Ureter (tissue), 1 donor: ENCODE data around the gene DNAAF6. TPM values are rescaled to one million over a fixed set of nuclear protein-coding genes. Genes with fewer than 3 reads are reported as not detected.
"Not testable (repeated sequence)": the region's sequence is repeated elsewhere in the genome, so short reads cannot be mapped to it uniquely, and the experiment has no call there.

Source experiments
- DNase-seq: peaks from one replicate; pipeline ENCODE4 v3.0.0-alpha.2; 2020; ENCODE audit warnings: low spot score
- total RNA-seq: library from RNA; stranded (reverse); gene quantifications from one replicate; pipeline ENCODE4 v1.2.4, GENCODE V29; 2023
- donor health status: DM: yes; HTN: yes; CAD: no.

The DNAAF6 gene
- not detected for total RNA-seq

DNA sequence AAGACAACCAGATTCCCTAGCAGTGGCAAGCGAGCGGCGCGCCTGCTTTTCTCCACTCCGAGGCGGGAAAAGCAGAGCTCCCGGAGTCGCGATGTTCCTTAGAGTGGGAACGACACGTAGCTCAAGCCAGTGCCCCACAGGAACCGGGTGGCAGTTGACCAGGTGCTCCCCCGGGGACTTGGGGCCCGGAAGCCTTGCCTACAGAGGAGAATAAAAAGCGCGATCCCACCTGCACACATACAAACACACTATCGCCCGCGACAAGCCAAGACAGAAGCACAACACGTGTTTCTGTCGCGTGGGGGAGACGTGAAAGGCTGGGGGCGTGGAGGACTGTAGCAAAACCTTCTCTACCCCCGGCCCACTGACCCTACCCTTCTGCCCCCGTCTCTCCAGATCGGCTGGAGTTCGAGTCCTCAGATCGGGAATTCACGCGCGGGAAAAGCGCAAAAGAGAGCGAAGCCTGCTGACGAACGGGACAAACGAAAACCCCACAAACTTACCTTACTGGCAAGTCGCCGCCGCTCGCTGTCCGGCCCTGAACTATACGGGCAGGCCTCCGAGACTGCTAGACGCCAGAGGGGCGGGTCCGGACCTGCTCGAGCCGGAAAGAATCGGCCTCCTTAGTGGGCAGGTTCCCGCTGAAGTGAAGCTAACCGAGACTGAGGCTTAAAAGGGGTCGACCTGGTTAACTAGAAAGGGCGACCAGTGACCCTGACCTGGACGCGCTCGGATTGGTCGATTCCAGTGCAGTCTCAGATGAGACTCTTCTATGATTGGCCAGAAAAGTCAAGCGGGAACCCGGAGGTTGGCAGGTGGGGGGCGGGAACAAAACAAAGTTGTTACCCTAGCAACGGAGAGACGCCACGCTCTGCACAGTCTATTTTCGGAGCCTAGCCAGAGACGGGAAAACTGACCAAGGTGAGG lies at the start of gene DNAAF6, which contains the start of gene NUP62CL:
Gene DNAAF6, plus strand, starts transcription at position 842 of the 927 bp plus-strand sequence. CDS start 6,265 bp downstream, outside the sequence.
Gene NUP62CL, minus strand, starts transcription at position 664 of the 927 bp plus-strand sequence. CDS start 31,287 bp downstream, outside the sequence.
- DNase-seq, result peak; percentile 64

DNA sequence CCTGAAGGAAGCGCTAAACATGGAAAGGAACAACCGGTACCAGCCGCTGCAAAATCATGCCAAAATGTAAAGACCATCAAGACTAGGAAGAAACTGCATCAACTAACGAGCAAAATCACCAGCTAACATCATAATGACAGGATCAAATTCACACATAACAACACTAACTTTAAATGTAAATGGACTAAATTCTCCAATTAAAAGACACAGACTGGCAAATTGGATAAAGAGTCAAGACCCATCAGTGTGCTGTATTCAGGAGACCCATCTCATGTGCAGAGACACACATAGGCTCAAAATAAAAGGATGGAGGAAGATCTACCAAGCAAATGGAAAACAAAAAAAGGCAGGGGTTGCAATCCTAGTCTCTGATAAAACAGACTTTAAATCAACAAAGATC lies 48.8 kb upstream of the DNAAF6 start:
- DNase-seq, result not testable (repeated sequence)

DNA sequence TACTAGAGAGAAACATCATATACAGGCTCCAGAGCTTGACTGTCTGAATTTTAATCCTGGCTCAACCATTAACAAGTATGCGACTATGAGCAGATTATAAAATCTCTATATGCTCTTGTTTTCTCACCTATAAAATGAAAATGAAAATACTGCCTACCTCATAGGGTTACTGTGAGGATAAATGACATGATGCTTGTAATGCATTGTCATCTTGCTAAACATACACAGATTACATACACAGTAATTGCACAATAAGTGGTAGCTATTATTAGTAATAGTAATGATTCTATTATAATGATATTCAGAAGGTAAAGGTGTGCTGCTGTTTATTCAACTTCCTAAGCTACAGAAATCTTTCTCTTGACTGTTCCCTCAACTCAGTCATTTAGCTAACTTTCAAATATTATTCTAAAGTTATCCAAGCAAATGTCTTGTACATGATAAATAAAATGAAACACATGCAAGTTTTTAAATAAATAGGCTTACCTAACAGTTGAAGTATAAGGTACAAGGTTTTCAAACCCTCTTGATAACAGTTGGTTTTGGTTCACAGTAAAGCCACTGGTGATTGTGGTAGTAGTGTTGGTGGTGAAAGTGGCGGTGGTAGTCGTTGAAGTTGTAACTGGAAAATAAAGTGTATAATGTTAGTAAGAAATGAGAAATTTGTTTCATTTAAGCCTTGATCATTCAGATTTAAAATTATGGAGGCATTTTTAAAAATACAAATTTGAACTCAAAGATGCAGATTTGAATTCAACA lies 39.1 kb upstream of the DNAAF6 start:
- no peak for DNase-seq

DNA sequence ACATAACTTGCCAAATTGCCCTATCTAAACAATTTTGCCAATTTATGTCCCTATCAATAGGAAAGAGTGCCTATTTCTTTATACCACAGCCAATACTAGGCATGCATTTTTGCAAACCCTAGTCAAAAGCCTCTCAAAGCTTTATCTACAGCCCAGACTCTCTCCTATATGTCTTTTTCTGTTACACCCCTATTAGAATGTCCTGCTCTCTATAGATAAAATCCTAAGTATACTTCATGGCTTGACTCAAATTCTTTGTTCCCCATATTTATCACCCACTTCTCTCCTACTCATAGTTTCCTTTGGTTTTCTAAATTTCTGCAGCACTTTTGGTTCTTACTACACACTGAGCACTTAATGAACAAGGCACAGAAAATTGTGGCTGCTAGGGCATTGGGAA lies 38.2 kb upstream of the DNAAF6 start:
- no peak for DNase-seq

DNA sequence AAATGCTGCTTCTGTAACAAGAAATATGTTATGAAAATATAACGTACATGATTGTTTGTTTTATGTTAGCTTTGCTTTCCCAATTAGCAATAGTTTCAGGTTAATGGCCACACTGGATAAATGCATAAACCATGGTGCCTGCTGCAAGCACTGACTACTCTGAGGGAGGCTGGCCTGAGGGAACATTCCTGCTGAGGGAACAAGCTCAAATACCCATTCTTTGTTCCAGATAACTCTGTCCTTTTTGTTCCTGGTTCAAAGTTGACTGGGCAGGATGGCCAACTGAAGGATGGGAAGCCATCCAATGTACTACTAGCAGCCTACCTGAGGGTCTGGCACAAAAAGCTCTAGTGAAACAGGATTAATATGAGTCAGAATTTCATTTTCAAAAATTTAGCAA lies 37.7 kb upstream of the DNAAF6 start:
- no peak for DNase-seq

DNA sequence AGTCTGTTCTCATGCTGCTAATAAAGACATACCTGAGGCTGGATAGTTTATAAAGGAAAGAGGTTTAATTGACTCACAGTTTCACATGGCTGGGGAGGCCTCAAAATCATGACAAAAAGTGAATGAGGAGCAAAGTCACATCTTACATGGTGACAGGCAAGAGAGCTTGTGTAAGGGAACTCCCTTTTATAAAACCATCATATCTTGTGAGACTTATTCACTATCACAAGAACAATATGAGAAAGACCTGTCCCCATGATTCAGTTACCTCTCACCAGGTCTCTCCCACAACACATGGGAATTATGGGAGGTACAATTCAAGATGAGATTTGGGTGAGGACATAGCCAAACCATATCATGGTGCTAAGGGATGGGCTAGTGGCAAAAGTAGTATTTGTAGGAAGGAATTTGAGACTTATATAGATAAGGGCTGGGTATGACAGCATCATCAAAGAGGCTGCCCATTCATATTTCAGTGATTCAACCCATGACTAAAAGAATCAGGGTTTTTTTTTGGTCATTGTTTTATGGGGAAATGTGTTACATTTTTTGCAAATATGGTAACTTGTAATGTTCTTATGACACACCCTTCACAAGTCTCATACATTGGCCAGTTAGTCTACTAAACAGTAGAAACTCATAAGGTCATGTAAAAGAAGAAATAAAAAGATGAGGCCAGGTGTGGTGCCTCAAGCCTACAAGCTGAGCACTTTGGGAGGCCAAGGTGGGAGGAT lies 34.9 kb upstream of the DNAAF6 start:
- no peak for DNase-seq

DNA sequence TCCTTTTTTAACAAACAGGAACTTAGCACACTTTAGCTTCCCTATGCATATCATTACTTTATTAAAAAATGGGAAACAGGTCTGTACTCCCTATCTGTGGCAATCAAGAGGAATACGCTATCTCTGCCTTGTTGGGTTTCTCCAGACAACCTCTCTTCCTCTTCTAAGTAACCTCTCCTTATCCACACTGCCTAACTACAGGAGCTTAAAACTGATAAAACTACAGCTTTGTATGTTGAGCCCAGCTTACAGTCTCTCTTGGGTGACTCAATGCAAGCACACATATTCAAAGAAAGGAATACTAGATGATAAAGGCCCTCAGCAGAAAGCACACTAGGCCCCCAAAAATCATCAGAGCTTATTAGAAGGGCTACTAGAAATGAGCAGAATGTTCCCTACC lies 9.1 kb upstream of the DNAAF6 start:
- DNase-seq, result no peak

DNA sequence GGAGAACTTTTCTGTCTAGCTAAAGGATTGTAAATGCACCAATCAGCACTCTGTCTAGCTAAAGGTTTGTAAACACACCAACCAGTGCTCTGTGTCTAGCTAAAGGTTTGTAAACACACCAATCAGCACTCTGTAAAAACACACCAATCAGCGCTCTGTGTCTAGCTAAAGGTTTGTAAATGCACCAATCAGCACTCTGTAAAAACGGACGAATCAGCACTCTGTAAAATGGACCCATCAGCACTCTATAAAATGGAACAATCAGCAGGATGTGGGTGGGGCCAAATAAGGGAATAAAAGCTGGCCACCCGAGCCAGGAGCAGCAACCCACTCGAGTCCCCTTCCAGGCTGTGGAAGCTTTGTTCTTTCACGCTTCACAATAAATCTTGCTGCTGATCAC lies 8.3 kb upstream of the DNAAF6 start:
- not testable (repeated sequence) for DNase-seq

DNA sequence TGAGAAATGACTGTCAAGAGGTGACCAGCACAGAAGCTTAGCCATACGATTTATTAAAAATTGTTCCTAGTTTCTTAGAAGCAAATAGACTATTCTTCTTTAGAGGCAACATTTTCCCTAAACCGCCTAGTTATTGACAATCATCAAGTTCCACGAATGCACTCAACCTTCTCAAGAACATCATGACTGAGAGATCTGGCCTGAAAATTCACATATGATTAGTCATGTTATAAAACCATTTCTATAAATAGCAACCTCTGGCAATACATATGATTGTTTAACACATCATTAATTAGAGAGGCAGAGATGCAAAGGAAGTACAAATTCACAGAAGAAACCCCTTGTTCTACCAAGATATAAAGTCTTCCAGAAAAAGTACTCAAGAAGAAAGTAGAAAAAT lies 6.9 kb upstream of the DNAAF6 start:
- no peak for DNase-seq

DNA sequence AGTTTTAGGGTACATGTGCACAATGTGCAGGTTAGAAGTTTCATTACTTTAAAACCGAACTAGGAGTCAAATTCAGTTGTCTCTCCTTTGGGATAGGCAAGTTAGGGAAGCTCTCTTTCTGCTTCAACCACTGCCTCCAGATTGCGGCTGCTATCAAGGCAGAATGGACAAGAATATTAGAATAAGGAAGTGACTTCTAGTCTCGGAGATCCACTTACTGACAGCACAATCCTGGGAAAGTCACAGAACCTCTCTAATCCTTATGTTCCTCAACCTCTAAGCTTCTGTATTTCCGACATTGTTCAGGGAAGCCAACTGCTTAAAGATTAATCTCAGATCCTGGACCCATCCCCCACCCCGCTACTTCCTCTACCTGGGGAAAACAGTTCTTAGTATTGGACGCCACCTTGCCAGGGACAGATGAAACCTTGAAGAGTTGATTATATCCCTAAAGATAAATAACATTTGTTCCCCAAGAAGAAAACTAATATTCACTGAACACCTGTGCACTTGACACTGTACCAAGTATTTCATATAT lies 2.3 kb upstream of the DNAAF6 start:
- DNase-seq, result no peak

DNA sequence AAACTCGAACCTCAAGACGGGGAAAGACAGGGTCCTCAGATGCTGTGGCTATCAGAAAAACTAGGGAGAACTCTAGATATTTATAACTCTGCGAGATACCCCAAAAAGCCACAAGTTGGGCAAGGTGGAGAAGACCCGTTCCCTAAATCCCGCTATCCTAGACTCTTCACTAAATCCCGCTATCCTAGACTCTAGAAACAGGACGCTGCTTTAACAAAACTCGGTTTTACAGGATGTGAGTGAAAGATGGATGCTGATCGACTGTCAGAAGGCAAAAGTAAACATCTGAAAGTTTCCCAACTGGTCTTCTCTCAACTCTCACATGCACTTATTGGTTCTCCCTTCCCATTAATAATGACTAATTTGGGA lies 270 bp downstream of the DNAAF6 start:
- DNase-seq, result no peak

DNA sequence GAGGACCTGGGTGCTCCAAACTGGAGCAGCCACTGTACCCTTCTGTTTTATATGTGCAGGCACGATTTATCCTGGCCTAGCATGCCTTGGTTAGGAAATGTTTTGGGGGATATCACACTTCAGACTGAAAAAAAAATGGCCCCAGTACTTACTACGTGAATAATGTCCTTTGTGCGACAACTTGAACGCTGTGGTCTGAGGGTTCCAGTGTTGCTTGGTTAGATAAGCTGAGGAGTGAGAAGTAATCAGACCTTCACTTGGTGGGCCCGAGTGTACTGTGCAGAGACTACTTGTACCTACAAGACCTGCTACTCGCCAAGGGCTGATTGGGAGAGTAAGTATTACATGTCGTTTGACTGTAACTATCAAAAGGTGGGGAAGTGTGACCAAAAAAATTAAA lies 678 bp downstream of the DNAAF6 start:
- no peak for DNase-seq

DNA sequence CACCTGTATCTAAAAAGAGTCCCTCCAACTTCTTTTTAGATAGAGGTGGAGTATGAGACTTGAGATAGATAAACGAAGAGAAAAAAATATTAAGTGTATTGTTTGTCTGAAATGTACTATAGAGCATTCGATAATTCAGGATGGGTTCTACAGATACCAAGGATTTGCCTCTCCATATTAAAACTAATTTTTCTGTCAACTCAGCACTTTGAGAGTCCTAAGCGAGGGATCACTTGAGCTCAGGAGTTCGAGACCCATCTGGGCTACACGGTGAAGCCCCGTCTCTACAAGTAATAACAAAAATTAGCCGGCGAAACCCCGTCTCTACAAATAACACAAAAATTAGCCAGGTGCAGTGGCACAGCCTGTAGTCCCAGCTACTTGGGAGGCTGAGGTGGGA lies 1.5 kb downstream of the DNAAF6 start:
- no peak for DNase-seq

DNA sequence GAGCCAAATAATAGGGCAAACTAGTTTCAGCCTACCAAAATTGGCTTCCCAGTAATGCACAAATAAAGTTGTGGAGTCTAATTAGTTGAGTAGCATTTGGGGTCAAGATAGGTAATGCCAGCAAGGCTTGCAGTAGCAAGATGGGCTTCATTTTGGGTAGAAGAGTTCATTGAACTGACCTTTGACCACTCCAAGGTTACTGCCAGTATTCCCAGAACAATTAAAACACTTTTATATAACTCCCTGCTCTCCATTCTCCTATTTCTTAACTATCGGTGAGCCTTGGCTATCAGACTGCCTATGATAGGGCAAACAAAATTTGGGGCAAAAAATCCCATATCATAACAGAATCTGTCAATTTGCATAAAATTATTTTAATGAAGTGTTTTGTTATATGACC lies 7.1 kb downstream of the DNAAF6 start:
- no peak for DNase-seq

DNA sequence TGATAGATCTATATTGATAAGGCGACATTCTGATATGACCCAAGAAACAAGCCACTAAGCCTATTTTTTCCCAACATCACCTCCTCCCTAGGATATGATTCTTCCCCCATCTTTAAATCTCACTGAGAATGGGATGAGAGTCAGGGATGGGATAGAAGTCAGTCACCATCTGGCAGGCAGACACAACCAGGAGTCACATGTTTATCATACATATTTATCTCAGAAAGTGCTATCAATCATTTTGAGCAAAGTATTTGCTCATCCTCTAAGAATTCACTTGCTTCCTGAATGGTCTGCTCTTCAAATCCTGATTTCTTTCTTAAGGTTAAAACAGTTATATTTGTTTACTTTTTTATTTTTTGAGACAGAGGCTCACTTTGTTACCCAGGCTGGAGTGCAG lies 20.3 kb downstream of the DNAAF6 start:
- no peak for DNase-seq

DNA sequence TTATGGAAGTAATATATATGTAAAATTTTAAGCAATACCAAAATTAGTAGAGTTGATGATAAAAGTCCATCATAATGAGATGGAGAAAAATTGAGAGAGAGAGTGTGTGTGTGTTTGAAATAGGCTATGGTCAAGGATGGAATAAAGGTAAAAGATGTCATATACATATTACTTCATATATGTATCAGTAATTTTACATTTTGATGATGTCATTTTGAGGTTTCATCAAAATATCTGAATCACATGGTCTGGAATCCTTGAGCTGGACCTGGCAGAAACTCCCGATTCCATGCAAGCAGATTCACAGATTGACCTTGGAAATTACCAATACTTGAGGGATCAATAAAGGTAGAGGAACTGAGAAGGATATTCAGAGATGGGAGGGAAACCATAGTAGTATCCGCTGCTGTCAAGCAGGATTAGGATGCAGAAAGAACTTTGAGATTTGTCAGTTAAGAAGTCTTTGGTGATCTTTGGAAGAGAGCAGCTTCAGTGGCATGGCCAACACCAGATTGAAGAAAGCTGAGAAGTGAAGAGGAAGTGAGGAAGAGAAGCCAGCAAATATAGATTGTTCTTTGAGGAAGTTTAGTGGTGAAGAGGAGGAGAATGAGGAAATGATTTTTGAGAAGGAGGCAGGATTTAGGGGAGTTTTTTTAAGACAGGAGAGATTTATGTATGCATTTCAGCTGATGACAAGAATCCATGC lies 21.5 kb downstream of the DNAAF6 start:
- no peak for DNase-seq

DNA sequence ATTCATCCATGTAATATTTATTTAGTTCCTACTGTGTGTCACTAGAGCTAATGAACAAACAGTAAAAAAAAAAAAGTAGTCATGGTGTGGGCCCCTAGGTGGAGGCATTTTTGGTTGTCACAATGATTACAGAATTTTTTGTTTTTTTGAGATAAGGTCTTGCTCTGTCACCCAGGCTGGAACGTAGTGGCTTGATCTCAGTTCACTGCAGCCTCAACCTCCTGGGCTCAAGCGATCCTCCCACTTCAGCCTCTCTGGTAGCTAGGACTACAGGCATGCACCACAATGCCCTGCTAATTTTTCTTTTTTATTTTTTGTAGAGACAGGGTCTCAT lies 22.0 kb downstream of the DNAAF6 start:
- DNase-seq, result no peak

DNA sequence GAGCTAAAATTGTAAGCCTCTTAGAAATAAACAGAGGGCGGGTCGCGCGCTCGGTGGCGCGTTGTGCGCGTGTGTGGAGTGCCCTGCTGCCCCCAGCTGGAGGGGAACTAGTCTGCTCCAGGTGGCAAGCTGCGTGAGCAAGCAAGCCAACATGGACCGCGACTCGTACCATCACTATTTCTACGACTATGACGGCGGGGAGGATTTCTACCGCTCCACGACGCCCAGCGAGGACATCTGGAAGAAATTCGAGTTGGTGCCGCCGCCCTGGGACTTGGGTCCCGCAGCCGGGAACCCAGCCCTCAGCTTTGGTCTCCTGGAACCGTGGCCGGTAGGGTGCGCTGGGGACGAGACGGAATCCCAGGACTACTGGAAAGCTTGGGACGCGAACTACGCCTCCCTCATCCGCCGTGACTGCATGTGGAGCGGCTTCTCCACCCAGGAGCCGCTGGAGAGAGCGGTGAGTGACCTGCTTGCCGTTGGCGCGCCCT lies 66.1 kb downstream of the DNAAF6 start:
- no peak for DNase-seq

DNA sequence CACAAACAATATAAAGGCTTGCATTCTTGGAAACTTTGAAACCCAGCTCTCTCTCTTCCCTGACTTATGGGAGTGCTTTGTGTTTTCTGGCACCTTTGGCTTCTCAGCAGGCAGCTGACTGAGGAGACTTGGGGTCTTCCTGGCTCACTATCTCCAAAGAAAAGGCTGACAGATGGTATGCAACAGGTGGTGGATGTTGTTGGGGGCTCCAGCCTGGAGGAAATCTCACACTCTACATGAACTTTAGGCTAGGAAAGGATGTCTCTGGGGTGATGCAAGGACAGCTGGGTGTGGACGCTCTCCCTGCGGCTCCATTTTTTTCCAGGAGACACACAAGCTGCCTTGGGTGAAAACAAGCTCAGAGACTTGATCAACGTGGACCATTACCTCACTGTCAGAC lies 67.4 kb downstream of the DNAAF6 start:
- no peak for DNase-seq

DNA sequence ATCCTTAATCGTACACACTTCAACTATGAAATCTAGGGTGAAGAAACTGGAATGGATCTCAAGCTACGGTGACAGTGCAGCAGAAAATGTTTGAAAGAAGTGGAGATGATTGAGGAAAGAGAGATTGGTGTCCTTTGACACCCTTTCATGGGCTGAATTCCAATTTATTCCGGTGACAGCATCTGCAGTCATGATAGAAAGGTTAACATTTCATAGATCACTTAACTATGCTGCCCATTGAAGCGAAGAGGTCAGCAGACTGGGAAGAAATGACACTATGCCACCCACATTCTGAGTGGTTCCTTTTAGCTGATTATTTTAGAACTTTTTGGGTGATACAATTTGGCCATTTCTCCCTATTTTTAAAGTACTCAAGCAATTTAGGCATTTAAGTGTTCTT lies 82.3 kb downstream of the DNAAF6 start:
- no peak for DNase-seq

DNA sequence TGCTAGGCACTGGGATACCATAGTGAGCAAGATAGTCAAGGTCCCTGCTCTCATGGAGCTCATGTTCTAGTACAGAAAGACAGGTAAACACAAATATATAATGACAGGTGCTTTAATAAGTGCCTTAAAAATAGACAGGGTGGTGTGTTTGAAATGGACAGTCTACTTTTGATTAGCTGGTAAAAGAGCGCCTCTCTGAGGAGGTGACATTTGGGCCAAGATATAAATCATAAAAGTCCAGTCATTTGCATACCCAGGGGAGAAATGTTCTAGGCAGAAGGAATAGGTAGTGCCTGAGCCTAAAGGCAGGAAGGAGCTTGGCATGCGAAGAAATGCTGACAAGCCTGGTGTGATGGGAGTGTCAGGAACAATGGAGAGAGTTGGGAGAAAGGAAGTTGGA lies 83.6 kb downstream of the DNAAF6 start:
- DNase-seq, result no peak
